ENCODE data around the gene GZMA.
A peak's percentile ranks its signal among the peaks of the same experiment; 100 is the strongest.

GZMA gene

DNA sequence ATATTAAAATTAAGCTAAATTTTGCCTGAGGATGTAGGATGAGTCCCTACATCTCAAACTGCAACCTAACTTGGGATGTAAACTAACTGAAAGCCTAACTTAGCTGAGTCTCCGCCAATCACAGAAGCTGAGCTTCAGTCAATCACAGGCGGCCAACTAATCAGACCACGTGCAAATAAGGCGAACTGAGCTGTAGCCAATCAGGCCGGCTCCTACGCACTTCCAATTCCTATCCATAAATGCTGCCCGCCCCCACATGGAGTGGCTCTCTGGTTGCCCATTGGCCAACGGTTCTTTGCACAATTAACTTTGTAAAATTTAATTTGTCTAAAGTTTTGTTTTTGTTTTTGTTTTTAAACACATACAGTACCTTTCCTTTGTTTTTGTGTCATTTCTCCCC is 43.6 kb downstream of the GZMA start:
- H3K79me2 ChIP-seq (ENCODE audit: control insufficient read depth, low read length), result no peaks in the 10 kb centered on the region
- H3K4me2 ChIP-seq (ENCODE audit: low read length), result no peak overlapping the region; the same call in 1 of the 2 replicates
- H3K4me3 ChIP-seq (ENCODE audit: low read length), result no peak overlapping the region

DNA sequence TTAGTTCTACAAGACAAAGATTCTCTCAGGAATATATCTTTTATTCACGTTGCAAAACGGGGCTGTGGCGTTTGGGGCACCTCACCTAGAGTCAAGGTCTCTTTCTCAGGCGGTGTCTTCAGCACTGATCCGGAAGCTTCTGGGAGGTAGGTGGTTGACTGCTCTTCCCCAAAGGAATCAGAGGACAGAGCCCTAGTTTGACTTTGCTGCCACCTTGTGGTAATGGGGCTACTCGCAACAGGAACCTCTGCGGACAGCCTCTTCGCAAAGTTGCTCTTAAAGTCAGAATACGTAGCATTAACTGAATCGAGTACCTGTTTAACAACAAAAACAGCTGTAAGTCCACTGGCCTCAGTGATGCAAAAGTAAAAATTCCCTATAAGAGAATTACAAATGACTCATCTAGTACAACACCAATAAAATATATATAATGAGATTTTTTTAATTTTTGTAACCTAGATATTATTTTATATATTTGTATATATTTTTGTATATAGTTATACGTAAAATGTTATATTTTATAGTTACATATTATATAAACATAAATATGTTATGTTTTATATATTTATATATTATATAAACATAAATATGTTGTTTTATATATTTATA is 44.2 kb downstream of the GZMA start:
- Histone ChIP-seq H3F3A (ENCODE audit: control insufficient read depth, insufficient read depth) (no peaks in the 10 kb centered on the region), H3K4me2 (ENCODE audit: low read length) (no peak overlapping the region; the same call in 1 of the 2 replicates)

More for the DNA sequence above, 43.6 kb downstream of the GZMA start:
- Histone ChIP-seq H3K9me2 (replicated peaks; ENCODE audit: control insufficient read depth, low read length) (no peaks in the 10 kb centered on the region), H3K27me3 (ENCODE audit: control insufficient read depth, low read length) (peaks cover 18% of the 10 kb centered on the region), H3F3A (ENCODE audit: control insufficient read depth, insufficient read depth) (no peaks in the 10 kb centered on the region), H3K4me1 (ENCODE audit: control insufficient read depth, low read length) (peaks cover 3% of the 10 kb centered on the region; the same call in 1 of the 2 replicates), H3K9me3 (ENCODE audit: control insufficient read depth, insufficient read depth, low read length) (no peaks in the 10 kb centered on the region), H4K20me1 (ENCODE audit: control insufficient read depth, insufficient read depth, low read depth, low read length) (no peaks in the 10 kb centered on the region), H3K27ac (ENCODE audit: low read depth, low read length) (no peak overlapping the region), H3K36me3 (ENCODE audit: control insufficient read depth, low read length) (no peaks in the 10 kb centered on the region)
- TF ChIP-seq EZH2phosphoT487 (IDR thresholded peaks at IDR 0.05; ENCODE audit: borderline replicate concordance, low read length), result no peak
- TF ChIP-seq, protein P1, sequence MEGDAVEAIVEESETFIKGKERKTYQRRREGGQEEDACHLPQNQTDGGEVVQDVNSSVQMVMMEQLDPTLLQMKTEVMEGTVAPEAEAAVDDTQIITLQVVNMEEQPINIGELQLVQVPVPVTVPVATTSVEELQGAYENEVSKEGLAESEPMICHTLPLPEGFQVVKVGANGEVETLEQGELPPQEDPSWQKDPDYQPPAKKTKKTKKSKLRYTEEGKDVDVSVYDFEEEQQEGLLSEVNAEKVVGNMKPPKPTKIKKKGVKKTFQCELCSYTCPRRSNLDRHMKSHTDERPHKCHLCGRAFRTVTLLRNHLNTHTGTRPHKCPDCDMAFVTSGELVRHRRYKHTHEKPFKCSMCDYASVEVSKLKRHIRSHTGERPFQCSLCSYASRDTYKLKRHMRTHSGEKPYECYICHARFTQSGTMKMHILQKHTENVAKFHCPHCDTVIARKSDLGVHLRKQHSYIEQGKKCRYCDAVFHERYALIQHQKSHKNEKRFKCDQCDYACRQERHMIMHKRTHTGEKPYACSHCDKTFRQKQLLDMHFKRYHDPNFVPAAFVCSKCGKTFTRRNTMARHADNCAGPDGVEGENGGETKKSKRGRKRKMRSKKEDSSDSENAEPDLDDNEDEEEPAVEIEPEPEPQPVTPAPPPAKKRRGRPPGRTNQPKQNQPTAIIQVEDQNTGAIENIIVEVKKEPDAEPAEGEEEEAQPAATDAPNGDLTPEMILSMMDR (IDR thresholded peaks at IDR 0.05; ENCODE audit: low read depth, low read length, poor library complexity, severe bottlenecking), result no peak

DNA sequence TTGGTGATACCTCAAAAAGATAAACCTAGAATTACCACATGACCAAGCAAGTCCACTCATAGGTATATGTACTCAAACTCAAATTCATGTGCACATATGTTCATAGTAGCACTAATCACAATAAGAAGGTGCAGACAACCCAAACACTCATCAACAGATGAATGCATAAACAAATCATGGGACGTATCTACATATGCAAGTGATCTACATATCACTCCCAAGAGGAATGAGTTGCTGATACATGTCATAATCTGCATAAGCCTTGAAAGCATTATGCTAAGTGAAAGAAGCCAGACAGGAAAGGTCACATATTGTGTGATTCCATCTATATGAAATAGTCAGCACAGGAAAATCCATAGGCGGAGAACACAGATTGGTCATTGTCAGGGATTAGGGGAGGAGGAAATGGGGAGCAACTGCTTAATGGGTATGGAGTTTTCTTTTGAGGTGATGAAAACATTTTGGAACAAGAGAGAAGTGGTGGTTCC is 46.9 kb downstream of the GZMA start:
- H3K79me2 ChIP-seq (ENCODE audit: control insufficient read depth, low read length), result no peaks in the 10 kb centered on the region
- H4K20me1 ChIP-seq (ENCODE audit: control insufficient read depth, insufficient read depth, low read depth, low read length), result no peaks in the 10 kb centered on the region
- no peaks in the 10 kb centered on the region for H3K9me2 ChIP-seq (replicated peaks; ENCODE audit: control insufficient read depth, low read length)
- H3K36me3 ChIP-seq (ENCODE audit: control insufficient read depth, low read length), result no peaks in the 10 kb centered on the region
- no peaks in the 10 kb centered on the region for H3K9me3 ChIP-seq (ENCODE audit: control insufficient read depth, insufficient read depth, low read length)
- no peak overlapping the region for H3K4me2 ChIP-seq (ENCODE audit: low read length)
- H3K4me3 ChIP-seq (ENCODE audit: low read length), result no peak overlapping the region
- H3K4me1 ChIP-seq (ENCODE audit: control insufficient read depth, low read length), result peaks cover 3% of the 10 kb centered on the region; the same call in 1 of the 2 replicates
- peaks cover 12% of the 10 kb centered on the region for H3K27me3 ChIP-seq (ENCODE audit: control insufficient read depth, low read length)
- no peaks in the 10 kb centered on the region for H3F3A ChIP-seq (ENCODE audit: control insufficient read depth, insufficient read depth)
- TF ChIP-seq, protein P1 (IDR thresholded peaks at IDR 0.05; ENCODE audit: low read depth, low read length, poor library complexity, severe bottlenecking), result no peak
- no peak for TF ChIP-seq EZH2phosphoT487 (IDR thresholded peaks at IDR 0.05; ENCODE audit: borderline replicate concordance, low read length)
- no peak overlapping the region for H3K27ac ChIP-seq (ENCODE audit: low read depth, low read length)

More for the DNA sequence above, 44.2 kb downstream of the GZMA start:
- Histone ChIP-seq H3K4me1 (ENCODE audit: control insufficient read depth, low read length) (peaks cover 3% of the 10 kb centered on the region; the same call in 1 of the 2 replicates), H3K36me3 (ENCODE audit: control insufficient read depth, low read length) (no peaks in the 10 kb centered on the region), H3K79me2 (ENCODE audit: control insufficient read depth, low read length) (no peaks in the 10 kb centered on the region), H3K4me3 (ENCODE audit: low read length) (no peak overlapping the region), H4K20me1 (ENCODE audit: control insufficient read depth, insufficient read depth, low read depth, low read length) (no peaks in the 10 kb centered on the region), H3K9me2 (replicated peaks; ENCODE audit: control insufficient read depth, low read length) (no peaks in the 10 kb centered on the region), H3K9me3 (ENCODE audit: control insufficient read depth, insufficient read depth, low read length) (no peaks in the 10 kb centered on the region), H3K27me3 (ENCODE audit: control insufficient read depth, low read length) (peaks cover 18% of the 10 kb centered on the region), H3K27ac (ENCODE audit: low read depth, low read length) (no peak overlapping the region)
- no peak for TF ChIP-seq EZH2phosphoT487 (IDR thresholded peaks at IDR 0.05; ENCODE audit: borderline replicate concordance, low read length)
- TF ChIP-seq, protein P1 (IDR thresholded peaks at IDR 0.05; ENCODE audit: low read depth, low read length, poor library complexity, severe bottlenecking), result peak; percentile 89
